OCI-LY7 (cell line): ENCODE results near the gene FBXO7.

ENCODE experiments used
- CTCF ChIP-seq: fragments of 200-600 bp; sonication (generic); conservative IDR thresholded peaks from 2 replicates; pipeline ENCODE4 v1.5.1; 2014; ENCODE audit warnings: mild to moderate bottlenecking, antibody characterized with exemption, low read length, moderate library complexity, mixed read lengths
- EZH2phosphoT487 ChIP-seq: fragments of 200-600 bp; sonication (generic); IDR thresholded peaks from 2 replicates; pipeline ENCODE4 v1.6.1; 2018; ENCODE audit warnings: low read depth, borderline replicate concordance, mild to moderate bottlenecking, mixed run types, antibody characterized with exemption, low read length, moderate library complexity, mixed read lengths

GRCh38 chr22:32534252-32535235, 59.9 kb downstream of the FBXO7 start:
- no peak for TF ChIP-seq CTCF
- no peak for TF ChIP-seq EZH2phosphoT487
